ENCODE measurements around the gene CHERP. TPM values are rescaled to one million over a fixed set of nuclear protein-coding genes. Genes with fewer than 3 reads are reported as not detected.

The CHERP gene
- 29.9 TPM for polyA plus RNA-seq (2013, experiment 1 of 2; ENCODE audit: insufficient read length)
- 29.8 TPM for polyA plus RNA-seq (2013, experiment 2 of 2; ENCODE audit: insufficient read length)

GRCh38 chr19:16542045-16542909, at the start of gene CHERP:
Gene CHERP, minus strand, starts transcription at chr19:16542437. Its CDS starts 59 bp downstream, at chr19:16542378.
- DNase-seq = peak; percentile 94

GRCh38 chr19:16590876-16591802, 48.9 kb upstream of the CHERP start:
- no peak for DNase-seq

GRCh38 chr19:16589917-16590316, 47.7 kb upstream of the CHERP start:
- no peak for DNase-seq

GRCh38 chr19:16588824-16589577, 46.8 kb upstream of the CHERP start:
- no peak for DNase-seq

- no peak for DNase-seq
Observed at GRCh38 chr19:16587833-16588823, 45.9 kb upstream of the CHERP start.

- DNase-seq = peak; percentile 70
Observed at GRCh38 chr19:16586991-16587832, 45.0 kb upstream of the CHERP start.

- no peak for DNase-seq
Observed at GRCh38 chr19:16586477-16586871, 44.2 kb upstream of the CHERP start.

GRCh38 chr19:16585808-16586476, 43.7 kb upstream of the CHERP start:
- no peak for DNase-seq

- no peak for DNase-seq
Observed at GRCh38 chr19:16585094-16585801, 43.0 kb upstream of the CHERP start.

GRCh38 chr19:16584248-16585093, 42.2 kb upstream of the CHERP start:
- DNase-seq = peak; percentile 70

- no peak for DNase-seq
Observed at GRCh38 chr19:16582486-16583261, 40.4 kb upstream of the CHERP start.

- DNase-seq = no peak
Observed at GRCh38 chr19:16581971-16582343, 39.7 kb upstream of the CHERP start.

GRCh38 chr19:16581145-16581970, 39.1 kb upstream of the CHERP start:
- DNase-seq = no peak

GRCh38 chr19:16579381-16579780, 37.1 kb upstream of the CHERP start:
- no peak for DNase-seq

GRCh38 chr19:16577531-16577985, 35.3 kb upstream of the CHERP start:
- DNase-seq = no peak
